Measurements from ENCODE around the gene CCDC86.

Gene CCDC86

GRCh38 chr11:60840470-60841430 is 1.2 kb upstream of the CCDC86 start:
- Mint-ChIP-seq H3K27me3 (ENCODE audit: low read depth) (no peaks in the 10 kb centered on the region), H3K27ac (peak overlapping the region; percentile 83), H3K9me3 (no peaks in the 10 kb centered on the region), H3K4me3 (peak overlapping the region; percentile 55), H3K4me1 (ENCODE audit: low read depth) (peaks cover 54% of the 10 kb centered on the region), H3K36me3 (ENCODE audit: low read depth) (peaks cover 21% of the 10 kb centered on the region)
- no peak for DNase-seq (ENCODE audit: low spot score)

GRCh38 chr11:60842668-60843600 is 1.0 kb downstream of the CCDC86 start:
- peaks cover 36% of the 10 kb centered on the region for H3K4me1 Mint-ChIP-seq (ENCODE audit: low read depth)

GRCh38 chr11:60844045-60844869 is 2.3 kb downstream of the CCDC86 start:
- DNase-seq (ENCODE audit: low spot score) = no peak
- Mint-ChIP-seq H3K27ac (peak overlapping the region; percentile 80), H3K9me3 (no peaks in the 10 kb centered on the region), H3K4me3 (peak overlapping the region; percentile 81), H3K36me3 (ENCODE audit: low read depth) (peaks cover 38% of the 10 kb centered on the region), H3K4me1 (ENCODE audit: low read depth) (peaks cover 34% of the 10 kb centered on the region), H3K27me3 (ENCODE audit: low read depth) (no peaks in the 10 kb centered on the region)

More at GRCh38 chr11:60842668-60843600, 1.0 kb downstream of the CCDC86 start:
- H3K9me3 Mint-ChIP-seq = no peaks in the 10 kb centered on the region
- H3K4me3 Mint-ChIP-seq = peak overlapping the region; percentile 81
- H3K36me3 Mint-ChIP-seq (ENCODE audit: low read depth) = peaks cover 31% of the 10 kb centered on the region
- DNase-seq (ENCODE audit: low spot score) = no peak
- H3K27ac Mint-ChIP-seq = peak overlapping the region; percentile 92
- no peaks in the 10 kb centered on the region for H3K27me3 Mint-ChIP-seq (ENCODE audit: low read depth)

GRCh38 chr11:60844870-60845221 is 2.9 kb downstream of the CCDC86 start:
- Mint-ChIP-seq H3K27me3 (ENCODE audit: low read depth) (no peaks in the 10 kb centered on the region), H3K9me3 (no peaks in the 10 kb centered on the region), H3K4me1 (ENCODE audit: low read depth) (peaks cover 31% of the 10 kb centered on the region), H3K36me3 (ENCODE audit: low read depth) (peaks cover 41% of the 10 kb centered on the region), H3K4me3 (peak overlapping the region; percentile 81), H3K27ac (peak overlapping the region; percentile 80)
- DNase-seq (ENCODE audit: low spot score) = no peak

GRCh38 chr11:60845338-60845737 is 3.4 kb downstream of the CCDC86 start:
- H3K36me3 Mint-ChIP-seq (ENCODE audit: low read depth) = peaks cover 44% of the 10 kb centered on the region
- H3K27me3 Mint-ChIP-seq (ENCODE audit: low read depth) = no peaks in the 10 kb centered on the region
- no peaks in the 10 kb centered on the region for H3K9me3 Mint-ChIP-seq
- H3K4me1 Mint-ChIP-seq (ENCODE audit: low read depth) = peaks cover 31% of the 10 kb centered on the region
- H3K4me3 Mint-ChIP-seq = peak overlapping the region; percentile 81
- DNase-seq (ENCODE audit: low spot score) = no peak
- H3K27ac Mint-ChIP-seq = no peak overlapping the region

- peaks cover 60% of the 10 kb centered on the region for H3K36me3 Mint-ChIP-seq (ENCODE audit: low read depth)
- no peak for DNase-seq (ENCODE audit: low spot score)
- H3K4me1 Mint-ChIP-seq (ENCODE audit: low read depth) = peaks cover 23% of the 10 kb centered on the region
- no peaks in the 10 kb centered on the region for H3K27me3 Mint-ChIP-seq (ENCODE audit: low read depth)
- no peak overlapping the region for H3K27ac Mint-ChIP-seq
- no peak overlapping the region for H3K4me3 Mint-ChIP-seq
- H3K9me3 Mint-ChIP-seq = no peaks in the 10 kb centered on the region
These were observed 5.4 kb downstream of the CCDC86 start for GRCh38 chr11:60847281-60847680.

- peaks cover 60% of the 10 kb centered on the region for H3K36me3 Mint-ChIP-seq (ENCODE audit: low read depth)
These were observed 6.0 kb downstream of the CCDC86 start for GRCh38 chr11:60847896-60848295.

GRCh38 chr11:60848714-60849151 is 6.8 kb downstream of the CCDC86 start:
- Mint-ChIP-seq H3K4me1 (ENCODE audit: low read depth) (peaks cover 21% of the 10 kb centered on the region), H3K27me3 (ENCODE audit: low read depth) (no peaks in the 10 kb centered on the region), H3K4me3 (no peak overlapping the region), H3K36me3 (ENCODE audit: low read depth) (peaks cover 58% of the 10 kb centered on the region), H3K9me3 (no peaks in the 10 kb centered on the region), H3K27ac (no peak overlapping the region)
- no peak for DNase-seq (ENCODE audit: low spot score)

More at GRCh38 chr11:60847896-60848295, 6.0 kb downstream of the CCDC86 start:
- Mint-ChIP-seq H3K4me1 (ENCODE audit: low read depth) (peaks cover 23% of the 10 kb centered on the region), H3K4me3 (no peak overlapping the region), H3K9me3 (no peaks in the 10 kb centered on the region), H3K27me3 (ENCODE audit: low read depth) (no peaks in the 10 kb centered on the region), H3K27ac (no peak overlapping the region)
- DNase-seq (ENCODE audit: low spot score) = no peak

GRCh38 chr11:60849641-60850520 is 8.0 kb downstream of the CCDC86 start:
- H3K27ac Mint-ChIP-seq = no peak overlapping the region
- no peaks in the 10 kb centered on the region for H3K9me3 Mint-ChIP-seq
- H3K27me3 Mint-ChIP-seq (ENCODE audit: low read depth) = no peaks in the 10 kb centered on the region
- peaks cover 22% of the 10 kb centered on the region for H3K4me1 Mint-ChIP-seq (ENCODE audit: low read depth)
- no peak for DNase-seq (ENCODE audit: low spot score)
- peaks cover 55% of the 10 kb centered on the region for H3K36me3 Mint-ChIP-seq (ENCODE audit: low read depth)
- H3K4me3 Mint-ChIP-seq = no peak overlapping the region

- peak overlapping the region; percentile 71 for H3K27ac Mint-ChIP-seq
- H3K4me1 Mint-ChIP-seq (ENCODE audit: low read depth) = peaks cover 27% of the 10 kb centered on the region
- H3K36me3 Mint-ChIP-seq (ENCODE audit: low read depth) = peaks cover 47% of the 10 kb centered on the region
- DNase-seq (ENCODE audit: low spot score) = no peak
- H3K4me3 Mint-ChIP-seq = no peak overlapping the region
- no peaks in the 10 kb centered on the region for H3K9me3 Mint-ChIP-seq
- H3K27me3 Mint-ChIP-seq (ENCODE audit: low read depth) = no peaks in the 10 kb centered on the region
These were observed 9.6 kb downstream of the CCDC86 start for GRCh38 chr11:60851327-60852104.

GRCh38 chr11:60852117-60852981 is 10.4 kb downstream of the CCDC86 start:
- no peak overlapping the region for H3K4me3 Mint-ChIP-seq
- DNase-seq (ENCODE audit: low spot score) = no peak
- no peaks in the 10 kb centered on the region for H3K9me3 Mint-ChIP-seq
- H3K27me3 Mint-ChIP-seq (ENCODE audit: low read depth) = no peaks in the 10 kb centered on the region
- peak overlapping the region; percentile 71 for H3K27ac Mint-ChIP-seq
- H3K36me3 Mint-ChIP-seq (ENCODE audit: low read depth) = peaks cover 41% of the 10 kb centered on the region
- H3K4me1 Mint-ChIP-seq (ENCODE audit: low read depth) = peaks cover 32% of the 10 kb centered on the region

Data from T-helper 2 cell treated with Interferon-gamma antibody and Interleukin-4, amounts not matched to agents 5 μg/mL and 100 μg/mL, for 36 hours (primary cell).